ENCODE data around the gene EID2B. TPM values are rescaled to one million over a fixed set of nuclear protein-coding genes. Genes with fewer than 3 reads are reported as not detected.
A peak's percentile ranks its signal among the peaks of the same experiment; 100 is the strongest.

EID2B gene
- total and polyA plus RNA-seq, 10 of the 15 experiments (the other 5 are each of a cell fraction or from before 2014, with no cell fraction given): 2.9 to 10.1 (median 5.0) TPM

GRCh38 chr19:39502640-39503417 lies 29.8 kb downstream of the EID2B start (continued):
- no peak for TF ChIP-seq SREBF1 (IDR thresholded peaks at IDR 0.05; ENCODE audit: low read length)
- TF ChIP-seq SMARCA5 (IDR thresholded peaks at IDR 0.05): peak; percentile 86
- TF ChIP-seq CBFB (IDR thresholded peaks at IDR 0.05; ENCODE audit: low read depth): no peak
- no peak for TF ChIP-seq SKIL (IDR thresholded peaks at IDR 0.05; ENCODE audit: low read depth, poor library complexity, severe bottlenecking)
- TF ChIP-seq SIN3A (IDR thresholded peaks at IDR 0.05; ENCODE audit: low read depth, low read length): no peak
- TF ChIP-seq RUNX3 (IDR thresholded peaks at IDR 0.05; ENCODE audit: low read length): peak; percentile 86
- TF ChIP-seq JUND (IDR thresholded peaks at IDR 0.05; ENCODE audit: low read depth, low read length): no peak
- TF ChIP-seq TCF12 (IDR thresholded peaks at IDR 0.05; ENCODE audit: low read depth, low read length): 0 out of 2 replicates have a peak, but pooled peaks have one; percentile 3
- TF ChIP-seq BCL3 (IDR thresholded peaks at IDR 0.05; ENCODE audit: borderline replicate concordance, insufficient read depth, low read depth, low read length, poor library complexity, severe bottlenecking): no peak
- TF ChIP-seq IKZF1 (conservative IDR thresholded peaks at IDR 0.05): peak; percentile 72
- TF ChIP-seq EED (IDR thresholded peaks at IDR 0.05; ENCODE audit: low read depth): no peak
- TF ChIP-seq NBN (IDR thresholded peaks at IDR 0.05): no peak
- no peak for TF ChIP-seq ZBTB33 (IDR thresholded peaks at IDR 0.05)
- no peak for TF ChIP-seq ZNF622 (IDR thresholded peaks at IDR 0.05)
- no peak for TF ChIP-seq TBL1XR1 (IDR thresholded peaks at IDR 0.05; ENCODE audit: low read depth, low read length)
- TF ChIP-seq SMAD5 (IDR thresholded peaks at IDR 0.05; ENCODE audit: low read depth): no peak
- no peak for TF ChIP-seq HDAC2 (IDR thresholded peaks at IDR 0.05)
- no peak for TF ChIP-seq NR2F1 (conservative IDR thresholded peaks at IDR 0.05)
- peak; percentile 62 to 91; a peak in 3 of 4 replicates for TF ChIP-seq BHLHE40 (IDR thresholded peaks at IDR 0.05; ENCODE audit: borderline replicate concordance in 1 of 2, low read depth in 2 of 2, low read length in 1 of 2)
- no peak for TF ChIP-seq CBX5 (IDR thresholded peaks at IDR 0.05; ENCODE audit: low read depth)
- TF ChIP-seq POLR2AphosphoS2 (IDR thresholded peaks at IDR 0.05; ENCODE audit: low read depth, low read length): no peak
- peak; percentile 65; the same call in 1 of the 2 replicates for TF ChIP-seq LARP7 (IDR thresholded peaks at IDR 0.05)
- peak; percentile 23; the same call in 1 of the 2 replicates for TF ChIP-seq SMC3 (IDR thresholded peaks at IDR 0.05; ENCODE audit: borderline replicate concordance, low read length)
- TF ChIP-seq IKZF2 (IDR thresholded peaks at IDR 0.05): no peak
- TF ChIP-seq ZZZ3 (IDR thresholded peaks at IDR 0.05; ENCODE audit: control insufficient read depth, insufficient read length, low read depth): no peak
- TF ChIP-seq ESRRA (IDR thresholded peaks at IDR 0.05; ENCODE audit: low read length): no peak
- no peak for TF ChIP-seq CHD1 (IDR thresholded peaks at IDR 0.05; ENCODE audit: low read depth, low read length)
- TF ChIP-seq YY1 (IDR thresholded peaks at IDR 0.05; ENCODE audit: low read depth, low read length): peak; percentile 59
- no peak for TF ChIP-seq SREBF2 (IDR thresholded peaks at IDR 0.05; ENCODE audit: low read length)
